Omental fat pad (tissue), 4 donors: ENCODE measurements around the gene PPAN. TPM values are rescaled to one million over a fixed set of nuclear protein-coding genes. Genes with fewer than 3 reads are reported as not detected.

Experiments used
- ATAC-seq: fragments of 150-250 bp; one replicate; pipeline ENCODE4 v1.9.1; 2016; ENCODE audit warnings: mild to moderate bottlenecking, moderate library complexity; ENCODE audit not compliant: low FRiP score
- DNase-seq: peaks from one replicate; pipeline ENCODE4 v3.0.0-alpha.2; 2019; ENCODE audit warnings: low spot score
- small RNA-seq: library from RNA; depleted of rRNA; stranded (forward); fragments of <200 nt; gene quantifications from one replicate; pipeline ENCODE3, GENCODE V24; 2016
- total RNA-seq, 4 donors: library from RNA; depleted of rRNA; stranded (reverse); fragments of >200 nt; gene quantifications; one replicate each; pipeline ENCODE4 v1.1.0, GENCODE V29; 2016
- TF ChIP-seq, protein P1 (sequence below), 3 donors: fragments of 450-650 bp; IDR thresholded peaks; one replicate each; pipeline ENCODE4 v1.5.1; 2016 to 2017; ENCODE audit warnings: antibody characterized with exemption in 3 of 3, mild to moderate bottlenecking in 3 of 3, moderate library complexity in 2 of 3

The PPAN gene
- total RNA-seq, 4 donors from 2014 or later: 25.0 to 79.7 (median 32.0) TPM

DNA sequence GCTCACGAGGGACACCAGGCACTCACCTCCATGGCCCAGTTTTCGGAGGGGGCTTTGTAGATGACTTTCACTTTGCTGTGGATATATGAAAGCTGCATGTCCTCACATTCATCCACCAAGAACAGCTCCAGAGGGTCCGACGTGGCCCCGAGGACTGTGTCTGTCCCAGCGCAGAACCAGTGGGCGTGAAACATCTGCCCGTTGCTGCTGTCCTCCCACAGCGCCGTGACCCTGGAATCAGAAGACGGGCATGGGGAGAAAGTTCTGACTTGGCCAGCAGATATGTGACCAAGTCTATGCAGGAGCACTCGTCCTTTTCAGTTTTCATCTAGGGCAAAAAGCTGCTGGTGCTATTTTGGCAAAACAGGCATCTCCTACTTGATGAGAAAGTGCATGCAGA is 43.3 kb downstream of the PPAN start:
- DNase-seq: no peak
- TF ChIP-seq, protein P1, sequence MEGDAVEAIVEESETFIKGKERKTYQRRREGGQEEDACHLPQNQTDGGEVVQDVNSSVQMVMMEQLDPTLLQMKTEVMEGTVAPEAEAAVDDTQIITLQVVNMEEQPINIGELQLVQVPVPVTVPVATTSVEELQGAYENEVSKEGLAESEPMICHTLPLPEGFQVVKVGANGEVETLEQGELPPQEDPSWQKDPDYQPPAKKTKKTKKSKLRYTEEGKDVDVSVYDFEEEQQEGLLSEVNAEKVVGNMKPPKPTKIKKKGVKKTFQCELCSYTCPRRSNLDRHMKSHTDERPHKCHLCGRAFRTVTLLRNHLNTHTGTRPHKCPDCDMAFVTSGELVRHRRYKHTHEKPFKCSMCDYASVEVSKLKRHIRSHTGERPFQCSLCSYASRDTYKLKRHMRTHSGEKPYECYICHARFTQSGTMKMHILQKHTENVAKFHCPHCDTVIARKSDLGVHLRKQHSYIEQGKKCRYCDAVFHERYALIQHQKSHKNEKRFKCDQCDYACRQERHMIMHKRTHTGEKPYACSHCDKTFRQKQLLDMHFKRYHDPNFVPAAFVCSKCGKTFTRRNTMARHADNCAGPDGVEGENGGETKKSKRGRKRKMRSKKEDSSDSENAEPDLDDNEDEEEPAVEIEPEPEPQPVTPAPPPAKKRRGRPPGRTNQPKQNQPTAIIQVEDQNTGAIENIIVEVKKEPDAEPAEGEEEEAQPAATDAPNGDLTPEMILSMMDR (IDR thresholded peaks at IDR 0.05): no peak
- no peak for ATAC-seq

DNA sequence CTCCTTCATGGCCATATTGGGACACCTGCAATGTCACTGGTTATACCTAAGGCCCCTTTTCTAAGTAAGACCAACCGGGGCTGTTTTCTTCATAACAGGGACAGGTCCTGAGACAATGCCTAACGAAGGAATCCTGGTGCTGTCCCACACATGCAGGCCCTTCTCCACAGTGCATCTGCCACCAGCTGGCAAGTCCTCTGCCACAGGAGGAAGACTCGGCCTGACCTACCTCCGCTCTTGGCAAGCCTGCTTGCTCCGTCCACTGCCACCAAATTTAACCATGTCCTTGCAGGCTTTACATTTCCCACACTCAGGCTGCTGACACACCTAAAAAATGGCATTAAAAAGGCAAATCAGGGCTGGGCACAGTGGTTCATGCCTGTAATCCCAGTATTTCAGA is 45.4 kb downstream of the PPAN start:
- DNase-seq (no peak), ATAC-seq (peak; percentile 31)
- TF ChIP-seq, protein P1 (IDR thresholded peaks at IDR 0.05): no peak

DNA sequence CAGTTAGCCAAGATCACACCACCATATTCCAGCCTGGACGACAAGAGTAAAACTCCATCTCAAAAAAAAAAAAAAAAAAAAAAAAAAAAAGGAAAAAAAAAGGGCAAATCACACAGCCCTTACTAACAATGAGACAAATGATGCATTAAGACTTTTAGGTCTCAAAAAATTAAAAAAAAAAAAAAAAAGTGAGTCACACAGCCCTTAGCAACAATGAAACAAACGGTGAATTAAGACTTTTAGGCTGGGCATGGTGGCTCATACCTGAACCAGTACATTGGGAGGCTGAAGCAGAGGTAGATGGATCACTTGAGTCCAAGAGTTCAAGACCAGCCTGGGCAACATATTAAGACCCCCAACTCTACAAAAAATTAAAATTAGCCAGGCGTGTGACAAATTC is 45.9 kb downstream of the PPAN start:
- TF ChIP-seq, protein P1 (IDR thresholded peaks at IDR 0.05): no peak
- ATAC-seq (no peak), DNase-seq (no peak)

DNA sequence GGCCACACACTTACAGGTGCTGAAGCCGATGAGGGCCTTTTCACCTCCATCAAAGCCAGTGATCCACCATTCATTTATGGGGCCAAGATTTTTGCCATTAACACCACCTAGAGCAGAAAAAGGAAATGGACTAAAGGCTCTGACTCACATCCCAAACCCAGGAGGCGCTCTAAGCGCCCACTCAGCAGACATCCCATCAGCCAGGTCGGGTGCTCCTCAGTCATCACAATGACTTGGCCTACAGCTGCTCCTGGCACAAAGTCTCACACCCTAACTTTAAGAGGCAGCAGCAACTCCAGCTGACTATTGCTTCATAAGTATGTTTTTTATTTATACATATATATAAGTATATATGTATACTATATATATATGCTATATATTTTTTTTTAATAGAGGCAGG is 49.7 kb downstream of the PPAN start:
- TF ChIP-seq, protein P1 (IDR thresholded peaks at IDR 0.05): no peak

DNA sequence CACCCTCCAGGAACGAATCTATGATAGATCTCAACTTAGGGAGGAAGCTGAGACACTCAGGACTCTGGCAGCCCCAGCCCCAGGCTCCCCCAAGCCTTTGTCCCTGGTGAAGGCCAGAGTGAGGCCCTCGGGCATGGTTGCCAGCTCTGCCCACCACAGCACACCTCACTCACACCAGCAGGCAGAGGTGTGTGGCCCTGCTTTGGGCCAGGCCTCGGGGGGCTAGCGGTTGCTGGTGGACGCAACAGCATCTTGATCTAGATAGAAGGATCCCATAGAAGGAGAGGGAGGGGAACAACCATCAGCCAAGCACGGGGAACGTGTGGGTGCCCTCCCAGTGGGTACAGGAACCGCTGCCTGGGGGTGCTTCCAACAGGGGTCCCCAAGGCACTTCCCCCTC is 51.9 kb downstream of the PPAN start:
- TF ChIP-seq, protein P1 (IDR thresholded peaks at IDR 0.05): no peak
- ATAC-seq (no peak), DNase-seq (no peak)

More for the DNA sequence above, 49.7 kb downstream of the PPAN start:
- DNase-seq (no peak), ATAC-seq (no peak)

DNA sequence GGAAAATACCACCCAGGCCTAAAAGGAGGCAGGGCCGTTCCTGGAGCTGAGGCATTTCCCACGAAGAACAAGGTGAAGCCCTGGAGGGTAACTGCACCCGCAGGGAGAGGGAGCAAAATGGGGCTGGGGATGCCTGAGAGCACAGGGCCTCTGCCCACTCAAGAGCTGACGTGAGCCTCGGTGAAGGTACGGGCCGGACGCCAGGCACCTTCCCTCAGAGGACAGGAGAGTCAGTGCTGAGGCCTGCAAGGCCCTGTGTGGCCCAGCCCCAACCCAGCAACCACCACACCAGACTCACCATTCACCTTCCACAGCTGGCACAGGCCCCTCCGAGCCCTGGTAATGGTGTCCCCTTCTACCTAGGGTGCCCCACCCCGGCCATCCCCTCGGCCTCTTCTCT is 52.3 kb downstream of the PPAN start:
- ATAC-seq: no peak
- DNase-seq: no peak
- TF ChIP-seq, protein P1 (IDR thresholded peaks at IDR 0.05): no peak

DNA sequence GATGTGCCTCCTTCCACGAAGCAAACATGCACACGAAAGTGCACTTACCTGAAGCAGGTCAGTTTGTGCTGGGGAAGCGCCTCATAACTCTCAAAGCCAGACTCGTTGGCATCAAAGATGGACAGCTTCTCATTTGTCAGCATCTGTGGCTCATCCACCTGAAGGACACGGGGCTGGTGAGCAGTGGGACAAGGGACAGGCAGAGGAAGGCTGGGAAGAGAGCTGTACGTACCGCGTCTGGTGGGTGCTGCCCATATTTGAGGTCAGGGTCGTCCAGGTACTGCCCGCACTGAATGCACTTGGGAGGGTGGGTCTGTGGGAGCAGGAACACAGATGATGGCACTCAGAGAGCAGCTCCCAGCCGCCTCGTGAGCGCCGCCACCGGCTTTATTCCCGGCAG is 53.4 kb downstream of the PPAN start:
- TF ChIP-seq, protein P1 (IDR thresholded peaks at IDR 0.05): no peak
- DNase-seq: no peak

More for the DNA sequence above, 53.4 kb downstream of the PPAN start:
- ATAC-seq: no peak

Small RNA genes within 50 kb of the gene (small RNA-seq; reads per million reads assigned to genes)
- 150 reads per million, percentile 97 among the genes with 10 or more reads in this experiment for gene SNORD105
- gene SNORD105B: 9,805 reads per million, percentile 100 among the genes with 10 or more reads in this experiment

Other genes with a start within 250 kb of the PPAN start
- 10 to 100 TPM; 12.9 to 41.3 (median 23.6) TPM for gene OLFM2, start 169.8 kb upstream of the PPAN start, total RNA-seq
- 10 to 100 TPM; 11.5 to 74.1 (median 25.0) TPM for gene COL5A3, start 95.9 kb upstream of the PPAN start, total RNA-seq
- gene RDH8, start 92.9 kb upstream of the PPAN start, total RNA-seq: not detected
- gene SHFL, start 20.0 kb upstream of the PPAN start, total RNA-seq: 10 to 100 TPM; 20.7 to 36.7 (median 27.7) TPM
- gene ANGPTL6, start 3.7 kb upstream of the PPAN start, total RNA-seq: under 1 TPM in 3 of 4 donors, not detected in 1; 0.31 to 0.84 (median 0.37) TPM
- 10 to 100 TPM in 1 of 4 donors, 1 to 10 TPM in 3; 2.7 to 18.7 (median 4.7) TPM for gene P2RY11, start 5.3 kb downstream of the PPAN start, total RNA-seq
- gene EIF3G, start 13.5 kb downstream of the PPAN start, total RNA-seq: 100 to 1,000 TPM; 223 to 282 (median 242) TPM
- 10 to 100 TPM; 38.4 to 84.7 (median 50.2) TPM for gene DNMT1, start 88.6 kb downstream of the PPAN start, total RNA-seq
- 10 to 100 TPM; 15.1 to 16.8 (median 15.9) TPM for gene S1PR2, start 125.0 kb downstream of the PPAN start, total RNA-seq
- 10 to 100 TPM; 44.6 to 73.3 (median 65.7) TPM for gene MRPL4, start 145.9 kb downstream of the PPAN start, total RNA-seq
- gene ICAM1, start 164.8 kb downstream of the PPAN start, total RNA-seq: 100 to 1,000 TPM in 2 of 4 donors, 10 to 100 TPM in 2; 20.7 to 286 (median 81.0) TPM
- 1 to 10 TPM in 3 of 4 donors, under 1 TPM in 1; 0.82 to 7.5 (median 2.0) TPM for gene ICAM4, start 180.6 kb downstream of the PPAN start, total RNA-seq
- 1 to 10 TPM in 1 of 4 donors, under 1 TPM in 3; 0.31 to 1.1 (median 0.53) TPM for gene ICAM5, start 183.6 kb downstream of the PPAN start, total RNA-seq
- 1 to 10 TPM in 1 of 4 donors, under 1 TPM in 3; 0.19 to 2.4 (median 0.94) TPM for gene ZGLP1, start 203.5 kb downstream of the PPAN start, total RNA-seq
- 10 to 100 TPM in 3 of 4 donors, 1 to 10 TPM in 1; 9.0 to 26.2 (median 17.8) TPM for gene FDX2, start 209.7 kb downstream of the PPAN start, total RNA-seq
- gene RAVER1, start 227.2 kb downstream of the PPAN start, total RNA-seq: 10 to 100 TPM; 12.4 to 23.9 (median 15.8) TPM
- 10 to 100 TPM in 1 of 4 donors, 1 to 10 TPM in 3; 7.7 to 41.1 (median 9.4) TPM for gene ICAM3, start 233.3 kb downstream of the PPAN start, total RNA-seq